PC-9 (cell line): ENCODE measurements around the gene NLGN2.

ENCODE experiments used
- EZH2 ChIP-seq: fragments of 200-600 bp; sonication (generic); IDR thresholded peaks from 2 replicates; pipeline ENCODE4 v1.8.0; 2017; ENCODE audit warnings: antibody characterized with exemption, low read depth
- TF ChIP-seq, protein P1 (sequence below): fragments of 200-600 bp; sonication (generic); conservative IDR thresholded peaks from 2 replicates; pipeline ENCODE4 v1.6.1; 2017; ENCODE audit warnings: mixed run types, antibody characterized with exemption, mild to moderate bottlenecking, moderate library complexity

DNA sequence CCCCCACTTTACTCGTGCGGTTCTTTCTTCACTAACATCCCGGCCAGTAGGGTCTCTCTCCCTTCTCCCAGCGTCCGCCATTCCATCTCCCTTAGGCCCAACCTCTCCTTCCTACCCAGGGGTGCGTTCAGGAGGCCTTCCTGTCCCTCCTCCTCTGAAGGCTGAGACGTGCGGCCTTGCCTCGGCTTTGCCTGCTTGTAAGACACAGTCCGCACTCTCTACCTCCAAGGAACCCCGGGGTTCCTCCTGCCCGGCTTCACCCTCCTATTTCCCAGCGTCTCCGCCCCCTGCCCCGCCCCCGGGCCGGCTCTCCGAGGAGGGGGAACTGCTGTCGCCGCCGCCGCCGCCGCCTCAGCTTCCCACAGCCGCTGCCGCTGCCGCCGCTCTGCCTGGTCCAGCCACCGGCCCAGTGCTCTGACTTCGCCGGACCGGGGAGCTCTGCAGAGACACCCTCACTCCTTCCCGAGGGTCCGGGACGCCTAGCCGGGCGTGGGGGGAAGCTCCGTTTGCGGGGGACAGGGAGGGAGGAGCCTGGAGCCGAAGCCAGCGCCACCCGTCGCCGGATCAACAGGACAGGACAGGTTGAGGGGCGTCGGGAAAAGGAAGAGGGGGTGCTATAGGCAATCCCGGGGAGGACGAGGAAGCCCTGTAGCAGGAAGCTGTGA is 30.4 kb downstream of the NLGN2 start:
- TF ChIP-seq, protein P1, sequence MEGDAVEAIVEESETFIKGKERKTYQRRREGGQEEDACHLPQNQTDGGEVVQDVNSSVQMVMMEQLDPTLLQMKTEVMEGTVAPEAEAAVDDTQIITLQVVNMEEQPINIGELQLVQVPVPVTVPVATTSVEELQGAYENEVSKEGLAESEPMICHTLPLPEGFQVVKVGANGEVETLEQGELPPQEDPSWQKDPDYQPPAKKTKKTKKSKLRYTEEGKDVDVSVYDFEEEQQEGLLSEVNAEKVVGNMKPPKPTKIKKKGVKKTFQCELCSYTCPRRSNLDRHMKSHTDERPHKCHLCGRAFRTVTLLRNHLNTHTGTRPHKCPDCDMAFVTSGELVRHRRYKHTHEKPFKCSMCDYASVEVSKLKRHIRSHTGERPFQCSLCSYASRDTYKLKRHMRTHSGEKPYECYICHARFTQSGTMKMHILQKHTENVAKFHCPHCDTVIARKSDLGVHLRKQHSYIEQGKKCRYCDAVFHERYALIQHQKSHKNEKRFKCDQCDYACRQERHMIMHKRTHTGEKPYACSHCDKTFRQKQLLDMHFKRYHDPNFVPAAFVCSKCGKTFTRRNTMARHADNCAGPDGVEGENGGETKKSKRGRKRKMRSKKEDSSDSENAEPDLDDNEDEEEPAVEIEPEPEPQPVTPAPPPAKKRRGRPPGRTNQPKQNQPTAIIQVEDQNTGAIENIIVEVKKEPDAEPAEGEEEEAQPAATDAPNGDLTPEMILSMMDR = no peak
- no peak for TF ChIP-seq EZH2
